ENCODE data around the gene CBX1. TPM values are rescaled to one million over a fixed set of nuclear protein-coding genes. Genes with fewer than 3 reads are reported as not detected.
"Not testable (repeated sequence)": the region's sequence is repeated elsewhere in the genome, so short reads cannot be mapped to it uniquely, and the experiment has no call there.

The CBX1 gene
- total and polyA plus RNA-seq, 2 experiments from 2014 or later: 127 to 223 TPM

DNA sequence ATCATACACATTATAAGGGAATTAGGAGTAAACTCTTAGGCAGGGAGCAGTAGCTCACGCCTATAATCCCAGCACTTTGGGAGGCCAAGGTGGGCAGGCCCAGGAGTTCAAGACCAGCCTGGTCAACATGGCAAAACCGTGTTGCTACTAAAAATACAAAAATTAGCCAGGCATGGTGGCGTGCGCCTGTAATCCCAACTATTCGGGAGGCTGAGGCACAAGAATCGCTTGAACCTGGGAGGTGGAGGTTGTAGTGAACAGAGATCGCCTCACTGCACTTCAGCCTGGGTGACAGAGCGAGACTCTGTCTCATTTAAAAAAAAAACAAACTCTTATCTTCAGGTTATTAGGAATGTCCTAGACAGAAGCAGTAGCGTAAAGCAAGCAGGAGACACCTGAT lies 28.5 kb downstream of the CBX1 start:
- not testable (repeated sequence) for H3K4me1 Mint-ChIP-seq; H3K9me3 Mint-ChIP-seq; H3K4me3 ChIP-seq; H2AFZ ChIP-seq; ATAC-seq; H3K79me2 ChIP-seq (replicated peaks; ENCODE audit: insufficient read depth); H3K4me3 Mint-ChIP-seq; H3K27ac Mint-ChIP-seq; H3K27ac ChIP-seq (ENCODE audit: low read depth); H3K4me1 ChIP-seq (ENCODE audit: insufficient read depth); H3K27me3 Mint-ChIP-seq (ENCODE audit: insufficient read depth, low read depth, poor library complexity); H3K27me3 ChIP-seq (ENCODE audit: insufficient read depth); H3K9me2 ChIP-seq (ENCODE audit: insufficient read depth); DNase-seq (ENCODE audit: low spot score); H3K4me2 ChIP-seq
- peaks cover 20% of the 10 kb centered on the region for H4K20me1 ChIP-seq (replicated peaks; ENCODE audit: insufficient read depth)
- peaks cover 42% of the 10 kb centered on the region for H3K36me3 ChIP-seq (ENCODE audit: insufficient read depth)
- H3F3A ChIP-seq (replicated peaks; ENCODE audit: low read depth): peaks cover 27% of the 10 kb centered on the region
- peaks cover 74% of the 10 kb centered on the region for H3K36me3 Mint-ChIP-seq (ENCODE audit: low read depth)

DNA sequence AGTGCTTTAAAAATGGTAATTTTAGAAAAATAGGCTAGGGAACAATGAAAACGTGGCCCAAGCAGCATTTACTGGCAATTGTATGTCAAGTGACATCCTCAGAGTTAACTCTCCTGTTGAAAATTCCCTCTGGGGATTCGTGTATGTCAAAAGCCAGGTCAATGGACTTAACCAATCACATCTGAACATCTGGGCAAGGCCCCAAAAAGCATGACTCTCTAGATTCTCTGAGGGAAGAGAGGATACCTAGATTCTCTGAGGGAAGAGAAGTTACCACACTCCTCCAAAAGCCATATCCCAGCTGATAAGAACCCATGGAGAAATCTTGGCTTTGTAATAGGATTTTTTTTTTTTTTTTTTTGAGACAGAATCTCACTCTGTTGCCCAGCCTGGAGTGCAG lies 29.6 kb downstream of the CBX1 start:
- H3K4me1 ChIP-seq (ENCODE audit: insufficient read depth): peaks cover under 1% of the 10 kb centered on the region; the same call in 1 of the 2 replicates
- H3F3A ChIP-seq (replicated peaks; ENCODE audit: low read depth): peaks cover 28% of the 10 kb centered on the region
- no peak overlapping the region for H3K27ac ChIP-seq (ENCODE audit: low read depth)
- peaks cover 42% of the 10 kb centered on the region for H3K36me3 ChIP-seq (ENCODE audit: insufficient read depth)
- peaks cover 10% of the 10 kb centered on the region; the same call in 1 of the 2 replicates for H3K79me2 ChIP-seq (replicated peaks; ENCODE audit: insufficient read depth)
- H3K27me3 ChIP-seq (ENCODE audit: insufficient read depth): no peaks in the 10 kb centered on the region
- H3K4me3 Mint-ChIP-seq: no peak overlapping the region
- no peak overlapping the region for H3K27ac Mint-ChIP-seq
- H3K4me3 ChIP-seq: no peak overlapping the region
- peaks cover 16% of the 10 kb centered on the region for H4K20me1 ChIP-seq (replicated peaks; ENCODE audit: insufficient read depth)
- H3K9me3 Mint-ChIP-seq: no peaks in the 10 kb centered on the region
- peaks cover 75% of the 10 kb centered on the region for H3K36me3 Mint-ChIP-seq (ENCODE audit: low read depth)
- H3K9me2 ChIP-seq (ENCODE audit: insufficient read depth): no peaks in the 10 kb centered on the region
- DNase-seq (ENCODE audit: low spot score) (no peak), ATAC-seq (no peak)
- peaks cover 3% of the 10 kb centered on the region; the same call in 2 of the 3 replicates for H3K4me1 Mint-ChIP-seq
- TF ChIP-seq NANOG (IDR thresholded peaks at IDR 0.05; ENCODE audit: borderline replicate concordance): no peak
- TF ChIP-seq, protein P1, sequence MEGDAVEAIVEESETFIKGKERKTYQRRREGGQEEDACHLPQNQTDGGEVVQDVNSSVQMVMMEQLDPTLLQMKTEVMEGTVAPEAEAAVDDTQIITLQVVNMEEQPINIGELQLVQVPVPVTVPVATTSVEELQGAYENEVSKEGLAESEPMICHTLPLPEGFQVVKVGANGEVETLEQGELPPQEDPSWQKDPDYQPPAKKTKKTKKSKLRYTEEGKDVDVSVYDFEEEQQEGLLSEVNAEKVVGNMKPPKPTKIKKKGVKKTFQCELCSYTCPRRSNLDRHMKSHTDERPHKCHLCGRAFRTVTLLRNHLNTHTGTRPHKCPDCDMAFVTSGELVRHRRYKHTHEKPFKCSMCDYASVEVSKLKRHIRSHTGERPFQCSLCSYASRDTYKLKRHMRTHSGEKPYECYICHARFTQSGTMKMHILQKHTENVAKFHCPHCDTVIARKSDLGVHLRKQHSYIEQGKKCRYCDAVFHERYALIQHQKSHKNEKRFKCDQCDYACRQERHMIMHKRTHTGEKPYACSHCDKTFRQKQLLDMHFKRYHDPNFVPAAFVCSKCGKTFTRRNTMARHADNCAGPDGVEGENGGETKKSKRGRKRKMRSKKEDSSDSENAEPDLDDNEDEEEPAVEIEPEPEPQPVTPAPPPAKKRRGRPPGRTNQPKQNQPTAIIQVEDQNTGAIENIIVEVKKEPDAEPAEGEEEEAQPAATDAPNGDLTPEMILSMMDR (conservative IDR thresholded peaks at IDR 0.05; ENCODE audit: low read depth in 2 of 2): no peak
- no peak for TF ChIP-seq CREB1 (CRISPR knock-in tag; IDR thresholded peaks at IDR 0.05; ENCODE audit: low read depth)
- TF ChIP-seq ZNF331 (CRISPR knock-in tag; IDR thresholded peaks at IDR 0.05; ENCODE audit: low read depth): no peak
- TF ChIP-seq, protein P2, sequence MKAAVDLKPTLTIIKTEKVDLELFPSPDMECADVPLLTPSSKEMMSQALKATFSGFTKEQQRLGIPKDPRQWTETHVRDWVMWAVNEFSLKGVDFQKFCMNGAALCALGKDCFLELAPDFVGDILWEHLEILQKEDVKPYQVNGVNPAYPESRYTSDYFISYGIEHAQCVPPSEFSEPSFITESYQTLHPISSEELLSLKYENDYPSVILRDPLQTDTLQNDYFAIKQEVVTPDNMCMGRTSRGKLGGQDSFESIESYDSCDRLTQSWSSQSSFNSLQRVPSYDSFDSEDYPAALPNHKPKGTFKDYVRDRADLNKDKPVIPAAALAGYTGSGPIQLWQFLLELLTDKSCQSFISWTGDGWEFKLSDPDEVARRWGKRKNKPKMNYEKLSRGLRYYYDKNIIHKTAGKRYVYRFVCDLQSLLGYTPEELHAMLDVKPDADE (IDR thresholded peaks at IDR 0.05): no peak
- no peak overlapping the region for H2AFZ ChIP-seq
- no peak overlapping the region for H3K4me2 ChIP-seq
- peaks cover 2% of the 10 kb centered on the region for H3K27me3 Mint-ChIP-seq (ENCODE audit: insufficient read depth, low read depth, poor library complexity)

DNA sequence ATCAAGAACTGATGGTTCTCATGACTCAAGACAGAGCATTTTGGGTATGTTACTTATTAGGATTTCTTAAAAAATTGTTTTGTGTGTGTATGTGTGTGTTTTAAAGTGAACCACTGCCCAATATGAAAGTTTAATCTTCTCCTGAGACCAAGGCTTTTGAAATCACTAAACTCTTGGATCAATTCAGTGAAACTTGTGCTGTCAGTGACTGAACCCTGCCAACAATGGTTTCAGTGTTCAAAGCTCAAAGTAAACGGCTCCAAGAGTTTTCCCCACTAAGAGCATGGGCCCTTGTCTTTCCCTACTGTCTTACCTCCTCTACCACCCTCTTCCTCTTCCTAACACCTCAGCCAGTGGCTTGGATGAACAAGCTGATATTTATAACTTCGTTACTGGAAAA lies 31.1 kb downstream of the CBX1 start:
- H3K27ac Mint-ChIP-seq: no peak overlapping the region
- no peak for DNase-seq (ENCODE audit: low spot score)
- peaks cover 26% of the 10 kb centered on the region for H3F3A ChIP-seq (replicated peaks; ENCODE audit: low read depth)
- no peak for ATAC-seq
- H3K4me1 ChIP-seq (ENCODE audit: insufficient read depth): peaks cover 11% of the 10 kb centered on the region
- H3K27me3 Mint-ChIP-seq (ENCODE audit: insufficient read depth, low read depth, poor library complexity): peaks cover 8% of the 10 kb centered on the region
- H4K20me1 ChIP-seq (replicated peaks; ENCODE audit: insufficient read depth): peaks cover 17% of the 10 kb centered on the region
- H3K4me3 Mint-ChIP-seq: no peak overlapping the region
- no peaks in the 10 kb centered on the region for H3K9me3 Mint-ChIP-seq
- peaks cover 75% of the 10 kb centered on the region for H3K36me3 Mint-ChIP-seq (ENCODE audit: low read depth)
- H3K4me2 ChIP-seq: no peak overlapping the region
- H3K27me3 ChIP-seq (ENCODE audit: insufficient read depth): no peaks in the 10 kb centered on the region
- H3K79me2 ChIP-seq (replicated peaks; ENCODE audit: insufficient read depth): peaks cover 12% of the 10 kb centered on the region; the same call in 1 of the 2 replicates
- H3K36me3 ChIP-seq (ENCODE audit: insufficient read depth): peaks cover 28% of the 10 kb centered on the region
- H2AFZ ChIP-seq: no peak overlapping the region
- H3K9me2 ChIP-seq (ENCODE audit: insufficient read depth): no peaks in the 10 kb centered on the region
- no peak overlapping the region for H3K4me3 ChIP-seq
- no peak overlapping the region for H3K27ac ChIP-seq (ENCODE audit: low read depth)
- H3K4me1 Mint-ChIP-seq: peaks cover 11% of the 10 kb centered on the region
- no peak for TF ChIP-seq ZNF114 (CRISPR knock-in tag; IDR thresholded peaks at IDR 0.05)
- TF ChIP-seq EZH2phosphoT487 (IDR thresholded peaks at IDR 0.05; ENCODE audit: unreplicated experiment): no peak
- TF ChIP-seq, protein P2 (IDR thresholded peaks at IDR 0.05): no peak
- TF ChIP-seq CREB1 (CRISPR knock-in tag; IDR thresholded peaks at IDR 0.05; ENCODE audit: low read depth): no peak
- TF ChIP-seq ZNF331 (CRISPR knock-in tag; IDR thresholded peaks at IDR 0.05; ENCODE audit: low read depth): no peak
- no peak for TF ChIP-seq JUNB (IDR thresholded peaks at IDR 0.05; ENCODE audit: unreplicated experiment)
- TF ChIP-seq EZH2 (IDR thresholded peaks at IDR 0.05; ENCODE audit: low read depth, unreplicated experiment): no peak
- TF ChIP-seq NANOG (IDR thresholded peaks at IDR 0.05; ENCODE audit: borderline replicate concordance): no peak
- TF ChIP-seq POLR2AphosphoS5 (IDR thresholded peaks at IDR 0.05; ENCODE audit: low read depth): no peak

Measured in GM23338 (cell line).